ENCODE measurements around the gene BUB1B.

DNA sequence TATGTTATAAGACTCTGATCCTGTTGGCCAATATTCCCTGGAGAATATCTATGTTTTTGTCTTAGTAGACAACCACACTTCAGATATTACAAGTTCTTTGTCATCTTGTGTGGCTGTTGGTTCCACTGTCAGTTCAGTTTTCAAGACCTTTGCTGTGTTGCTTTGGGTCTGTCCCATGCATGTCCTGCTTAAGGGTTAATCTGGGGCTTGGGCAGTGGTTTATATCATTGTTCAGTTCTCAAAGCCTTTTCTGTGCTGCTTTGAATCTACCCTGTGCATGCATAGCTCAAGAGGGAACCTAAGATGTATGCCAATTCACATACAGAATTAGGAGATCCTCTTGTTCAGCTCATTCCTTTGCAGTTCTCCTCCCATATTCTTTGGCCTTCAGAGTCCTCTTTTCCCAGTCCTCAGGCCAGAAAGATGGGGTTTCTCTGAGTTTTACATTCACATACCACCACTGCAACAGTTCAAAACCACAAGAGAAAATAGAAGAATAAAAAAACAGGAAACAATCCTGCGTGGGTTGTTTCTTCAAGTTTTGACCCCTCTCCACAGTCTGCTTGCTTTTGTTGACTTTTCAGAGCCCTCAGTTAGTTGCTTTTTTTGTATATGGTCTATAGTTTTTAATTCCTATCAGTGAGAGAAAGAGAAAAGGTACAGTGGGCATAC, 21.6 kb downstream of the BUB1B start:
- TF ChIP-seq, protein P1, sequence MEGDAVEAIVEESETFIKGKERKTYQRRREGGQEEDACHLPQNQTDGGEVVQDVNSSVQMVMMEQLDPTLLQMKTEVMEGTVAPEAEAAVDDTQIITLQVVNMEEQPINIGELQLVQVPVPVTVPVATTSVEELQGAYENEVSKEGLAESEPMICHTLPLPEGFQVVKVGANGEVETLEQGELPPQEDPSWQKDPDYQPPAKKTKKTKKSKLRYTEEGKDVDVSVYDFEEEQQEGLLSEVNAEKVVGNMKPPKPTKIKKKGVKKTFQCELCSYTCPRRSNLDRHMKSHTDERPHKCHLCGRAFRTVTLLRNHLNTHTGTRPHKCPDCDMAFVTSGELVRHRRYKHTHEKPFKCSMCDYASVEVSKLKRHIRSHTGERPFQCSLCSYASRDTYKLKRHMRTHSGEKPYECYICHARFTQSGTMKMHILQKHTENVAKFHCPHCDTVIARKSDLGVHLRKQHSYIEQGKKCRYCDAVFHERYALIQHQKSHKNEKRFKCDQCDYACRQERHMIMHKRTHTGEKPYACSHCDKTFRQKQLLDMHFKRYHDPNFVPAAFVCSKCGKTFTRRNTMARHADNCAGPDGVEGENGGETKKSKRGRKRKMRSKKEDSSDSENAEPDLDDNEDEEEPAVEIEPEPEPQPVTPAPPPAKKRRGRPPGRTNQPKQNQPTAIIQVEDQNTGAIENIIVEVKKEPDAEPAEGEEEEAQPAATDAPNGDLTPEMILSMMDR (IDR thresholded peaks at IDR 0.05): no peak
- no peak for TF ChIP-seq POLR2A (IDR thresholded peaks at IDR 0.05)
- TF ChIP-seq POLR2AphosphoS5 (IDR thresholded peaks at IDR 0.05): no peak
- TF ChIP-seq EP300 (IDR thresholded peaks at IDR 0.05): no peak
